GM12878 (cell line): Measurements from ENCODE around the gene CTNNA3.

ENCODE experiments used
- ATF3 ChIP-seq: IDR thresholded peaks from 2 replicates; pipeline ENCODE4 v1.6.1; 2011; ENCODE audit warnings: low read depth, mild to moderate bottlenecking, low read length, moderate library complexity, borderline replicate concordance; ENCODE audit errors: extremely low read depth
- CEBPZ ChIP-seq: fragments of 150-350 bp; IDR thresholded peaks from 2 replicates; pipeline ENCODE4 v1.6.1; 2016; ENCODE audit warnings: low read depth, low read length
- CTCF ChIP-seq, 3 experiments: IDR thresholded peaks in 2 of 3; conservative IDR thresholded peaks in 1 of 3; 2 replicates each; pipeline ENCODE4 v1.5.1; 2011; ENCODE audit warnings: low read depth in 3 of 3, low read length in 3 of 3, mild to moderate bottlenecking in 3 of 3, control low read depth in 2 of 3, moderate library complexity in 2 of 3, inconsistent platforms in 1 of 3, mixed read lengths in 1 of 3; ENCODE audit not compliant: control insufficient read depth in 2 of 3, insufficient read depth in 1 of 3; ENCODE audit errors: extremely low read depth in 1 of 3
- EZH2 ChIP-seq: IDR thresholded peaks from 2 replicates; pipeline ENCODE4 v1.6.1; 2012; ENCODE audit warnings: low read depth, mild to moderate bottlenecking, control low read depth, inconsistent platforms, low read length, borderline replicate concordance; ENCODE audit not compliant: control insufficient read depth
- SP1 ChIP-seq: IDR thresholded peaks from one replicate; pipeline ENCODE4 v1.6.1; 2011; ENCODE audit warnings: low read depth, low read length
- USF2 ChIP-seq: IDR thresholded peaks from 2 replicates; pipeline ENCODE4 v1.6.1; 2011; ENCODE audit warnings: low read depth, low read length, improper control_type of control experiment, borderline replicate concordance

- no peak for TF ChIP-seq CTCF (IDR thresholded peaks at IDR 0.05 in 2 of 3, conservative IDR thresholded peaks at IDR 0.05 in 1 of 3; ENCODE audit: control insufficient read depth in 2 of 3, extremely low read depth in 1 of 3, insufficient read depth in 1 of 3, low read depth in 3 of 3, low read length in 3 of 3)
- no peak for TF ChIP-seq USF2
- TF ChIP-seq ATF3 = no peak
- TF ChIP-seq CEBPZ = no peak
- no peak for TF ChIP-seq SP1
- no peak for TF ChIP-seq EZH2
Observed at GRCh38 chr10:66505003-66505657, 1190.9 kb downstream of the CTNNA3 start.
